ENCODE measurements around the gene ZNF778. TPM values are rescaled to one million over a fixed set of nuclear protein-coding genes. Genes with fewer than 3 reads are reported as not detected.
A peak's percentile ranks its signal among the peaks of the same experiment; 100 is the strongest.

Gene ZNF778
- total and polyA plus RNA-seq, 2 of the 13 experiments (the other 11 are each of a cell fraction or from before 2014, with no cell fraction given): 3.8 to 7.2 TPM

DNA sequence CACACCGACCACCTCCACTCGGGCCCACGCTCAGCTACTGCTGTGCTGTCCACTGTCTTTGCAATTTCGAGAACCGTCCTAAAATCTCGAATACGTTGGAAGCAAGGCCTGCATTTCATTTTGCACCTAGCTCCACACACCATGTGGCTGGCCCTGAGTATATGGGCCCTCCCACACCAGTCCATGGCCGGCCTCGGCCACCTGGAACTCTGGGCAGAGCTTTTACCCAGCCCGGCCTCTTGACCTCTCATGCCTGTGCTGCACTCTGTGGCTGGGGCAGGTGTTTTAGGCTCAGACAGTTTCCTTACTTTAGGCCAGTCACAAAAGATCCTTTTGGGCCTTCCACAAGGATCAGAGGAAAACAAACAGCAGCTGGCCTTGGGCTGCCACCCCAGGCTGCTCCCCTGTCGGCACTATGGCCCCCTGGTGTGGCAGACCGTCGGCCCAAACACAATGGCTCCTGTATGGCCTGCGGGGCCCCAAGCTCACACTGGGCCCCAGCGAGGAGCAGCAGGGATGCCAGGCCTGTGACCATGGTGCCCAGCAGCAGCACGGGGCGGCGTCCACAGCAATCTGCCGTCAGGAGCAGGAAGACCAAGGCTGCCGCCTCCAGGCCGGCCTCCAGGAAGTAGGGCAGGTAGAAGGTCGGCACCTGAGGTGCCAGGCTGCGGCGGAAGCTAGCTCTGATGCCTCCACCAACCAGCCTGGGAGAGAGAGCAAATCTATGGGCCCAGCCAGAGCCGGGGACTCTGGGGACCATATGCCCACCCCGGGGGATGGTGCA lies 19.7 kb upstream of the ZNF778 start (continued):
- TF ChIP-seq, protein P1, sequence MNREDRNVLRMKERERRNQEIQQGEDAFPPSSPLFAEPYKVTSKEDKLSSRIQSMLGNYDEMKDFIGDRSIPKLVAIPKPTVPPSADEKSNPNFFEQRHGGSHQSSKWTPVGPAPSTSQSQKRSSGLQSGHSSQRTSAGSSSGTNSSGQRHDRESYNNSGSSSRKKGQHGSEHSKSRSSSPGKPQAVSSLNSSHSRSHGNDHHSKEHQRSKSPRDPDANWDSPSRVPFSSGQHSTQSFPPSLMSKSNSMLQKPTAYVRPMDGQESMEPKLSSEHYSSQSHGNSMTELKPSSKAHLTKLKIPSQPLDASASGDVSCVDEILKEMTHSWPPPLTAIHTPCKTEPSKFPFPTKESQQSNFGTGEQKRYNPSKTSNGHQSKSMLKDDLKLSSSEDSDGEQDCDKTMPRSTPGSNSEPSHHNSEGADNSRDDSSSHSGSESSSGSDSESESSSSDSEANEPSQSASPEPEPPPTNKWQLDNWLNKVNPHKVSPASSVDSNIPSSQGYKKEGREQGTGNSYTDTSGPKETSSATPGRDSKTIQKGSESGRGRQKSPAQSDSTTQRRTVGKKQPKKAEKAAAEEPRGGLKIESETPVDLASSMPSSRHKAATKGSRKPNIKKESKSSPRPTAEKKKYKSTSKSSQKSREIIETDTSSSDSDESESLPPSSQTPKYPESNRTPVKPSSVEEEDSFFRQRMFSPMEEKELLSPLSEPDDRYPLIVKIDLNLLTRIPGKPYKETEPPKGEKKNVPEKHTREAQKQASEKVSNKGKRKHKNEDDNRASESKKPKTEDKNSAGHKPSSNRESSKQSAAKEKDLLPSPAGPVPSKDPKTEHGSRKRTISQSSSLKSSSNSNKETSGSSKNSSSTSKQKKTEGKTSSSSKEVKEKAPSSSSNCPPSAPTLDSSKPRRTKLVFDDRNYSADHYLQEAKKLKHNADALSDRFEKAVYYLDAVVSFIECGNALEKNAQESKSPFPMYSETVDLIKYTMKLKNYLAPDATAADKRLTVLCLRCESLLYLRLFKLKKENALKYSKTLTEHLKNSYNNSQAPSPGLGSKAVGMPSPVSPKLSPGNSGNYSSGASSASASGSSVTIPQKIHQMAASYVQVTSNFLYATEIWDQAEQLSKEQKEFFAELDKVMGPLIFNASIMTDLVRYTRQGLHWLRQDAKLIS (CRISPR knock-in tag; IDR thresholded peaks at IDR 0.05): 0 out of 2 replicates have a peak, but pooled peaks have one; percentile 78
- TF ChIP-seq DBP (CRISPR knock-in tag; IDR thresholded peaks at IDR 0.05; ENCODE audit: not compliant biosample characterization) (peak; percentile 37), KDM2A (CRISPR knock-in tag; IDR thresholded peaks at IDR 0.05; ENCODE audit: borderline replicate concordance, low read depth) (peak; percentile 84), ZFP37 (CRISPR knock-in tag; IDR thresholded peaks at IDR 0.05; ENCODE audit: borderline replicate concordance) (no peak), YEATS2 (CRISPR knock-in tag; IDR thresholded peaks at IDR 0.05; ENCODE audit: borderline replicate concordance) (peak; percentile 54; the same call in 1 of the 2 replicates), BHLHE40 (IDR thresholded peaks at IDR 0.05; ENCODE audit: low read length) (peak; percentile 48), ZNF7 (CRISPR knock-in tag; IDR thresholded peaks at IDR 0.05) (no peak), CBX2 (IDR thresholded peaks at IDR 0.05; ENCODE audit: low read depth, low read length) (no peak), CBX2 (CRISPR knock-in tag; IDR thresholded peaks at IDR 0.05; ENCODE audit: low read depth) (no peak), ZSCAN22 (CRISPR knock-in tag; IDR thresholded peaks at IDR 0.05) (0 out of 2 replicates have a peak, but pooled peaks have one; percentile 20), ZSCAN5A (CRISPR knock-in tag; IDR thresholded peaks at IDR 0.05; ENCODE audit: borderline replicate concordance) (no peak), NONO (IDR thresholded peaks at IDR 0.05) (no peak), NONO (CRISPR knock-in tag; conservative IDR thresholded peaks at IDR 0.05) (peak; percentile 93), CCDC6 (CRISPR knock-in tag; IDR thresholded peaks at IDR 0.05) (peak; percentile 67; the same call in 1 of the 2 replicates)
- TF ChIP-seq, protein P2, sequence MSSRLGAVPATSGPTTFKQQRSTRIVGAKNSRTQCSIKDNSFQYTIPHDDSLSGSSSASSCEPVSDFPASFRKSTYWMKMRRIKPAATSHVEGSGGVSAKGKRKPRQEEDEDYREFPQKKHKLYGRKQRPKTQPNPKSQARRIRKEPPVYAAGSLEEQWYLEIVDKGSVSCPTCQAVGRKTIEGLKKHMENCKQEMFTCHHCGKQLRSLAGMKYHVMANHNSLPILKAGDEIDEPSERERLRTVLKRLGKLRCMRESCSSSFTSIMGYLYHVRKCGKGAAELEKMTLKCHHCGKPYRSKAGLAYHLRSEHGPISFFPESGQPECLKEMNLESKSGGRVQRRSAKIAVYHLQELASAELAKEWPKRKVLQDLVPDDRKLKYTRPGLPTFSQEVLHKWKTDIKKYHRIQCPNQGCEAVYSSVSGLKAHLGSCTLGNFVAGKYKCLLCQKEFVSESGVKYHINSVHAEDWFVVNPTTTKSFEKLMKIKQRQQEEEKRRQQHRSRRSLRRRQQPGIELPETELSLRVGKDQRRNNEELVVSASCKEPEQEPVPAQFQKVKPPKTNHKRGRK (CRISPR knock-in tag; IDR thresholded peaks at IDR 0.05): no peak
- TF ChIP-seq, protein P3, sequence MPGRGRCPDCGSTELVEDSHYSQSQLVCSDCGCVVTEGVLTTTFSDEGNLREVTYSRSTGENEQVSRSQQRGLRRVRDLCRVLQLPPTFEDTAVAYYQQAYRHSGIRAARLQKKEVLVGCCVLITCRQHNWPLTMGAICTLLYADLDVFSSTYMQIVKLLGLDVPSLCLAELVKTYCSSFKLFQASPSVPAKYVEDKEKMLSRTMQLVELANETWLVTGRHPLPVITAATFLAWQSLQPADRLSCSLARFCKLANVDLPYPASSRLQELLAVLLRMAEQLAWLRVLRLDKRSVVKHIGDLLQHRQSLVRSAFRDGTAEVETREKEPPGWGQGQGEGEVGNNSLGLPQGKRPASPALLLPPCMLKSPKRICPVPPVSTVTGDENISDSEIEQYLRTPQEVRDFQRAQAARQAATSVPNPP (CRISPR knock-in tag; IDR thresholded peaks at IDR 0.05): no peak
- TF ChIP-seq, protein P4, sequence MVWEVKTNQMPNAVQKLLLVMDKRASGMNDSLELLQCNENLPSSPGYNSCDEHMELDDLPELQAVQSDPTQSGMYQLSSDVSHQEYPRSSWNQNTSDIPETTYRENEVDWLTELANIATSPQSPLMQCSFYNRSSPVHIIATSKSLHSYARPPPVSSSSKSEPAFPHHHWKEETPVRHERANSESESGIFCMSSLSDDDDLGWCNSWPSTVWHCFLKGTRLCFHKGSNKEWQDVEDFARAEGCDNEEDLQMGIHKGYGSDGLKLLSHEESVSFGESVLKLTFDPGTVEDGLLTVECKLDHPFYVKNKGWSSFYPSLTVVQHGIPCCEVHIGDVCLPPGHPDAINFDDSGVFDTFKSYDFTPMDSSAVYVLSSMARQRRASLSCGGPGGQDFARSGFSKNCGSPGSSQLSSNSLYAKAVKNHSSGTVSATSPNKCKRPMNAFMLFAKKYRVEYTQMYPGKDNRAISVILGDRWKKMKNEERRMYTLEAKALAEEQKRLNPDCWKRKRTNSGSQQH (CRISPR knock-in tag; IDR thresholded peaks at IDR 0.05; ENCODE audit: low read depth): no peak
- TF ChIP-seq, protein P5, sequence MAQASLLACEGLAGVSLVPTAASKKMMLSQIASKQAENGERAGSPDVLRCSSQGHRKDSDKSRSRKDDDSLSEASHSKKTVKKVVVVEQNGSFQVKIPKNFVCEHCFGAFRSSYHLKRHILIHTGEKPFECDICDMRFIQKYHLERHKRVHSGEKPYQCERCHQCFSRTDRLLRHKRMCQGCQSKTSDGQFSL (CRISPR knock-in tag; IDR thresholded peaks at IDR 0.05): peak; percentile 13; the same call in 1 of the 2 replicates

Data from HepG2 (cell line).